ENCODE data around the gene USP24.

- TF ChIP-seq CTCF (conservative IDR thresholded peaks at IDR 0.05) (no peak), ZFX (IDR thresholded peaks at IDR 0.05) (no peak)
These were observed 174.2 kb downstream of the USP24 start for GRCh38 chr1:55040933-55041494.

All from C4-2B (cell line).